Right lobe of liver (tissue), 4 donors: ENCODE measurements around the gene SURF4.

Experiments
- CTCF ChIP-seq, 4 donors: fragments of 200-600 bp in 3 of 4; fragments of 450-650 bp in 1 of 4; IDR thresholded peaks; one replicate each; pipeline versions ENCODE4 v1.5.1 to v1.8.0; 2016 to 2022; ENCODE audit warnings: antibody characterized with exemption in 4 of 4, mild to moderate bottlenecking in 2 of 4
- POLR2A ChIP-seq: fragments of 450-650 bp; IDR thresholded peaks from one replicate; pipeline ENCODE4 v1.6.1; 2017; ENCODE audit warnings: antibody characterized with exemption, mild to moderate bottlenecking
- donor health status: DM: no; HTN: no; CAD: no.
- donor health status: DM: no; HTN: no; CAD: no.
- donor health status: DM: no; HTN: yes; CAD: no.

GRCh38 chr9:133419005-133419404 is 43.1 kb upstream of the SURF4 start:
- TF ChIP-seq CTCF (IDR thresholded peaks at IDR 0.05) (no peak), POLR2A (no peak)
